ENCODE measurements around the gene TXNRD1.

DNA sequence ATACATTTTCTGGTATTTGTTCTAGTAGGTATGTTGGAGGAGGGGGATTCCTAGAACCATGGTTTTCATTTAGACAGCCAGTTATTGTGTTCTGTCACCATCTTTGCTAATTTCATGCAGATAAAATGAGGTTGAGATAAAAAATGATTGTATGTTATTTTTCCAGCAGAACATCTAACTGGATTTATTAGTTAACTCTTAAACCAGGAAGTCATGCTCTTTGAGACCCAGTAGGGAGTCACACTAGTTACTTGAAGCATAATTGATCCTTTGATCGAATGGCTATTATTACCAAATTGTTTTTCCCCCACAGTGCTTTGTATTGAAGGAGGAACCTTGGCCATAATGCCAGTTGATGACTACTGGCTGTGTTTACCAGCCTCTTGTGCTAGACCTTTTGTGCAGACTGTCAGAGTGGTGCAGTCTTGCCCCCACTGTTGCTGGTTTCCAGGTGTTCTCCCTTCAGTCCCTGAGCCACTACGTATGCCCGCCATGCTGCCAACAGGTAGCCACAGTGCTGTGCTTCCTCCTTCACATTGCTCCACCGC, 93.9 kb downstream of the TXNRD1 start:
- TF ChIP-seq, protein P1, sequence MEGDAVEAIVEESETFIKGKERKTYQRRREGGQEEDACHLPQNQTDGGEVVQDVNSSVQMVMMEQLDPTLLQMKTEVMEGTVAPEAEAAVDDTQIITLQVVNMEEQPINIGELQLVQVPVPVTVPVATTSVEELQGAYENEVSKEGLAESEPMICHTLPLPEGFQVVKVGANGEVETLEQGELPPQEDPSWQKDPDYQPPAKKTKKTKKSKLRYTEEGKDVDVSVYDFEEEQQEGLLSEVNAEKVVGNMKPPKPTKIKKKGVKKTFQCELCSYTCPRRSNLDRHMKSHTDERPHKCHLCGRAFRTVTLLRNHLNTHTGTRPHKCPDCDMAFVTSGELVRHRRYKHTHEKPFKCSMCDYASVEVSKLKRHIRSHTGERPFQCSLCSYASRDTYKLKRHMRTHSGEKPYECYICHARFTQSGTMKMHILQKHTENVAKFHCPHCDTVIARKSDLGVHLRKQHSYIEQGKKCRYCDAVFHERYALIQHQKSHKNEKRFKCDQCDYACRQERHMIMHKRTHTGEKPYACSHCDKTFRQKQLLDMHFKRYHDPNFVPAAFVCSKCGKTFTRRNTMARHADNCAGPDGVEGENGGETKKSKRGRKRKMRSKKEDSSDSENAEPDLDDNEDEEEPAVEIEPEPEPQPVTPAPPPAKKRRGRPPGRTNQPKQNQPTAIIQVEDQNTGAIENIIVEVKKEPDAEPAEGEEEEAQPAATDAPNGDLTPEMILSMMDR (IDR thresholded peaks at IDR 0.05), result no peak
- TF ChIP-seq POLR2A (IDR thresholded peaks at IDR 0.05), result no peak
